ENCODE results near the gene PPP2R3A.
A peak's percentile ranks its signal among the peaks of the same experiment; 100 is the strongest.
"Not testable (repeated sequence)": the region's sequence is repeated elsewhere in the genome, so short reads cannot be mapped to it uniquely, and the experiment has no call there.

Gene PPP2R3A

DNA sequence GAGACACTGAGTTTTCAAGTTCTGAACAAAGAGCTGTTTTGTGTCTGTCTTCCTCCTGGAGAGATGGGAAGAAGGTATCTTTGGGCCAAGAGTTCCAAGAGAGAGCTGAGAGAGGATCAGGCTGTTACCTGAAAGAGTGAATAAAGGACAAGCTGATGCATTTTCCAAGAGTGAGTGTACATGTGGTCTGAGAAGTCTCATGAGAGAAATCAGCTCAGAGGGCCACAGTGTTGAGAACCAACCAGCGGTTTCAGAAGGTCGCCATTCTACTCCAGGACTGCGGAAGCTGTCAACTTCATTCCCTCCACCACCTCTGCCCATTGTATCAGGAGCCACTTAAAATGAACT lies 42.7 kb upstream of the PPP2R3A start:
- TF ChIP-seq, protein P1, sequence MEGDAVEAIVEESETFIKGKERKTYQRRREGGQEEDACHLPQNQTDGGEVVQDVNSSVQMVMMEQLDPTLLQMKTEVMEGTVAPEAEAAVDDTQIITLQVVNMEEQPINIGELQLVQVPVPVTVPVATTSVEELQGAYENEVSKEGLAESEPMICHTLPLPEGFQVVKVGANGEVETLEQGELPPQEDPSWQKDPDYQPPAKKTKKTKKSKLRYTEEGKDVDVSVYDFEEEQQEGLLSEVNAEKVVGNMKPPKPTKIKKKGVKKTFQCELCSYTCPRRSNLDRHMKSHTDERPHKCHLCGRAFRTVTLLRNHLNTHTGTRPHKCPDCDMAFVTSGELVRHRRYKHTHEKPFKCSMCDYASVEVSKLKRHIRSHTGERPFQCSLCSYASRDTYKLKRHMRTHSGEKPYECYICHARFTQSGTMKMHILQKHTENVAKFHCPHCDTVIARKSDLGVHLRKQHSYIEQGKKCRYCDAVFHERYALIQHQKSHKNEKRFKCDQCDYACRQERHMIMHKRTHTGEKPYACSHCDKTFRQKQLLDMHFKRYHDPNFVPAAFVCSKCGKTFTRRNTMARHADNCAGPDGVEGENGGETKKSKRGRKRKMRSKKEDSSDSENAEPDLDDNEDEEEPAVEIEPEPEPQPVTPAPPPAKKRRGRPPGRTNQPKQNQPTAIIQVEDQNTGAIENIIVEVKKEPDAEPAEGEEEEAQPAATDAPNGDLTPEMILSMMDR (IDR thresholded peaks at IDR 0.05; ENCODE audit: low read length, missing control alignments), result no peak
- DNase-seq (ENCODE audit: low read depth), result no peak
- no peak overlapping the region for H3K4me3 ChIP-seq (replicated peaks; ENCODE audit: low read depth, low read length)

DNA sequence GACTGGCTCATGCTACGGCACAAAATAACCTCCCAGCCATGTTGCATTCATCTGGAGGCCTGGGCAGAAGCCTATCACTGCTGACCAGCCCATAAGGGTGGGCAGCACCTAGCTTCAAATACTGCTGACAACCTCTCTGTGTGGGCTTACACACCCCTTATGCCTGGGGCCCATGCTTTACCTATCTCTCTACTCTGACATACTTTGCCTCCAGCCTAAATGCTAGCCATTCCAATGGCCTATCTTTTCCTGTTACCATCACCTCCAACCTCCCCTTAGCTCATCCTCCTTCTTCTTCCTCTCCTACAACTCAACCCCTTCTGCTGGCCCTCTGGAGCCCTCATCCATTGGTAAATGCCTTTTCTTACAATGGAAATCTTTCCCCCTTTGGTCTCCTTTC lies 41.0 kb upstream of the PPP2R3A start:
- TF ChIP-seq, protein P1 (IDR thresholded peaks at IDR 0.05; ENCODE audit: low read length, missing control alignments), result no peak
- no peak for DNase-seq (ENCODE audit: low read depth)
- no peak overlapping the region for H3K4me3 ChIP-seq (replicated peaks; ENCODE audit: low read depth, low read length)

DNA sequence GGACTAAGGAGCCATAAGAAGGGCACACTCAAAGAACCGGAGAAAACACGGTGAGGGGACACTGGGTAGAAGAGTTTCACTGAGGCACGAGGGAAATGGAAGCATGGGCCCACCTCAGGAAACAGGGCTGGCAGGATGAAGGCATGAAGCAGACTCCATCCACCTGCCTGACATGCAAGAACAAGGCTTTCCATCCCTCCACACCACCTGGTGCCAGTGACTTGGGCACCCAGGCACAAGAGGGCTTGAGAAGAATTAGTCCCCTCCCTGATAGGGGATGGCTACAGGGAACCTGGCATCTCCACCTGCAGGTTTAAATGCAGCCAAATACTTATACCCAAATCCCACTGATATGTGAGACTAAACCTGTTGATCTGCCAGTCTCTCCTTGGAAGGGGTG lies 38.9 kb upstream of the PPP2R3A start:
- TF ChIP-seq, protein P1 (IDR thresholded peaks at IDR 0.05; ENCODE audit: low read length, missing control alignments), result no peak
- no peak overlapping the region for H3K4me3 ChIP-seq (replicated peaks; ENCODE audit: low read depth, low read length)
- DNase-seq (ENCODE audit: low read depth), result no peak

DNA sequence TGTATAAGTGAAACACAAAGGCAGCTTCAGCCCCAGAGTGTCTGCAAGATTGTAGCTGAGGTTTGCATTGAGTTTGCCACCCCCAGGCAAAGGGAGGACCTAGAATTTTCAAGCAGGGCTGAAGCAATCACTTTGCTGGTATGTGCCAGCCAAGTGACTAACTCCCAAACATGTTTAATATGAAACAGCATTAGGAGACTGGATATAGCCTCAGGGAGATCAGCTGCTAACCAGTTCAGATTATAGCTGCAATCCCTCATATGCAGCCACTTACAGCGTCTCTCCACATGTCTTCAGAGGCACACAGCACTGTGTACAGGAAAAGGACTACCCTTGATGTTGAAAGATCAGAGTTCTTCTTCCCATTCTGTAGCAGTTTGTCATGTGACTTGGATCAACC lies 38.4 kb upstream of the PPP2R3A start:
- TF ChIP-seq, protein P1 (IDR thresholded peaks at IDR 0.05; ENCODE audit: low read length, missing control alignments), result no peak
- no peak for DNase-seq (ENCODE audit: low read depth)
- H3K4me3 ChIP-seq (replicated peaks; ENCODE audit: low read depth, low read length), result no peak overlapping the region

DNA sequence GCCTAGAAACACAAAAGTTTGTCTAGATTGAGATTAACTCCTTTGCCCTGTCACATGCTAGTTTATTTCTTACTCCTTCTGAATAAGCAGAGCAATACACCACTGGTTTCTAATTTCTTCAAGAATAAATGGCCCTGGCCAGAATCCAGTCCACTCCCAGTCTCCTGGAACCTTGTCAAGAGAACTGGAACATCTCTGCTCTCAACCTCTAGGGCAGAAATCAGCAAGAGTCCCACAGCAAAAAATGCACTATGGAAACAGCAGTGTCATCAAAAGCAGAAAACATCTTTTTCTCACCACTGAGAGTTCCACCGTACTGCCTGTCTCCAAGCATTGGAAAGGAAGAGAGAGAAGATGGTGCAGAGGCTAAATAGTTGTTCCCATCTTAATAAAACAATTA lies 35.9 kb upstream of the PPP2R3A start:
- H3K4me3 ChIP-seq (replicated peaks; ENCODE audit: low read depth, low read length), result no peak overlapping the region
- DNase-seq (ENCODE audit: low read depth), result peak; percentile 22
- TF ChIP-seq, protein P1 (IDR thresholded peaks at IDR 0.05; ENCODE audit: low read length, missing control alignments), result no peak

DNA sequence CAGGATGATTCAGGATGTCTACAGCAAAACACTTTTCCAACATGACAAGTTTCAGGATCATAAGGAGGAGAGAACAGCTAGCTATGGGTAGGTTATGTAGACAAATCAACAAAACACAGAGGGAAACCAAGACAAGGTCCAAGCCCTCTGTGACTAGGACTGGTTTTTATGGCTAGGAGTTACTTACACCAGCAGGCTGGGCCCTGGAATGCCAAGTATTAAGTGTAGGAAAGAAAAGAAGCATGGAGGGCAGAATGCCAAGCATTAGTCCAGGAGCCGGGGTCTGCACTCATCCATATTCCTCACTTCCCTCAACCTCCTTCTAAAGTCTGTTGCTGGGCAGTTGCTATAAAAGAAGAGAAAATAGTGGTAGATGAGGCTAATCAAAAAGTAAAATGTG lies 35.3 kb upstream of the PPP2R3A start:
- no peak for DNase-seq (ENCODE audit: low read depth)
- TF ChIP-seq, protein P1 (IDR thresholded peaks at IDR 0.05; ENCODE audit: low read length, missing control alignments), result no peak
- H3K4me3 ChIP-seq (replicated peaks; ENCODE audit: low read depth, low read length), result no peak overlapping the region

DNA sequence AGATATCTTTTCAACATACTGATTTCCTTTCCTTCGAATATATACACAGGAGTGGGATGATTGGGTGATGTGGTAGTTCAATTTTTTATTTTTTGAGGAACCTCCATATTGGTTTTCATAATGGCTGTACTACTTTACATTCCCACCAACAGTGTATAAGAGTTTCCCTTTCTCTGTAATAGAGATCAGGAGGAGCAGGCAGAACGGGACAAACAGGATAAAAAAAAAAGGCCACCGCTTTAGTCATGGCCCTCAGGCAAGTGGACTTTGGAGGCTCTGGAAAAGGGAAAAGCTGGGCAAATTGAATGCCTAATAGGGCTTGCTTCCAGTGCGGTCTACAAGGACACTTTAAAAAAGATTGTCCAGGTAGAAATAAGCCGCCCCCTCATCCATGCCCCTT lies 30.4 kb upstream of the PPP2R3A start:
- H3K4me3 ChIP-seq (replicated peaks; ENCODE audit: low read depth, low read length); DNase-seq (ENCODE audit: low read depth): not testable (repeated sequence)

DNA sequence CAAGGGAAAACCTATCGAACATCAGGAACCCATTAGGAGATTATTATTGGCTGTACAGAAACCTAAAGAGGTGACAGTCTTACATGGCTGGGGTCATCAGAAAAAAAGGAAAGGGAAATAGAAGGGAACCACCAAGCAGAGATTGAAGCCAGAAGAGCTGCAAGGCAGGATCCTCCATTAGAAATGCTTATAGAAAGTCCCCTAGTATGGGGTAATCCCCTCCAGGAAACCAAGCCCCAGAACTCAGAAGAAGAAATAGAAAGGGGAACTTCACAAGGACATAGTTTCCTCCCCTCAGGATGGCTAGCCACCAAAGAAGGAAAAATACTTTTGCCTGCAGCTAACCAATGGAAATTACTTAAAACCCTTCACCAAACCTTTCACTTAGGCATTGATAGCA lies 27.8 kb upstream of the PPP2R3A start:
- not testable (repeated sequence) for DNase-seq (ENCODE audit: low read depth); H3K4me3 ChIP-seq (replicated peaks; ENCODE audit: low read depth, low read length)
